Measurements from ENCODE around the gene PPARA.

The PPARA gene

DNA sequence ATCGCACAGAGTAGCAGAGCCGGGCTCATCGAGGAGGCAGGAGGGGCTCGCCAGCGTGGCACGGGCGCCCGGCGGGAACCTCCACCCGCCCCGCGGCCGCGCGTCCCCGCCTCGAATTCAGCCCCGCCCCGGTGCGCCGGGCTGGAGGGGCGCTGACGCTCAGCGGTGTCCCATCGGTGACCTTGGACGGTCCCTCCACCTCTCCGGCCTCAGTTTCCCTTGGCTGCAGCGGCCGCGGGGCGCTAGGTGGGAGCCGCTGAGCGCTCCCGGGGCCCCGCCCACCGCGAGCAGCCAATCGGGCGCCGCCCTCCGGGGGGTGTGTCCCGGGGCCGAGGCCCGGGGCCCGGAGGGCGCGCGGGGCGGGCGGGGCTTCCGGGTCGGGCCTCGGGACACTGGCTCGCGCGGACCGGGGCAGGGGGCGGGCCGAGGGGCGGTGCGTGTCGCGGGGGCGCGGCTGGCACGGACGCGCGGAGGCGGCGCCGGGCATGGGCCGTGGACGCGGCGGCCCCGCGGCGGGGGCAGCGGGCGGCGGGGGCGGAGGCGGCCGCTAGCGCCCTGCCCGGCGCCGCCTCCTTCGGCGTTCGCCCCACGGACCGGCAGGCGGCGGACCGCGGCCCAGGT lies at the start of gene PPARA:
PPARA (plus strand) TSS at position 493 of the 621 bp plus-strand sequence. CDS start 47,858 bp downstream, outside the sequence.
- peak; percentile 86 for DNase-seq

DNA sequence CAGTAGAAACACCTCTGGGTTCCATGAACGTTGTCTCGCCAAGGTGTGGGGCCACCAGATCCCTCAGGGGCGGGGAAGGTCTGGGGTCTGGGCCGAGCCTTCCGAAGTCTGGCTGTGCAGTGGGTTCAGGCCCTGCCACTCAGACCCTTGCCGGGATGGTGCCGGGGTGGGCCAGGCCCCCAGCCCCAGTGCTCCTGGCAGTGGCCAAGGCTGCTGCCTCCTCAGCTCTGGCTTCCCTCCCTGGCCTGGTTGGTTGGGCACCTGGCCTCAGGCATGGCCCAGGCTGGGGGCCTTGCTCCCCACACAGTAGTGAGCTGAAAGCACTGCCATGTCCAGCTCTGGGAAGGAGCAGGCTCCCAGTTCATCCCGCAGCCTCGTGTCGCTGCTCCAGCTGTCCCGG lies 48.2 kb upstream of the PPARA start:
- DNase-seq: no peak

GRCh38 chr22:46102752-46103151 lies 47.6 kb upstream of the PPARA start:
- no peak for DNase-seq

- DNase-seq: no peak
Observed at GRCh38 chr22:46103181-46103580, 47.1 kb upstream of the PPARA start.

- no peak for DNase-seq
Observed at GRCh38 chr22:46103664-46104063, 46.7 kb upstream of the PPARA start.

- DNase-seq: no peak
Observed at GRCh38 chr22:46104170-46104880, 46.0 kb upstream of the PPARA start.

- DNase-seq: no peak
Observed at GRCh38 chr22:46104881-46105493, 45.3 kb upstream of the PPARA start.

- DNase-seq: no peak
Observed at GRCh38 chr22:46105494-46106278, 44.6 kb upstream of the PPARA start.

DNA sequence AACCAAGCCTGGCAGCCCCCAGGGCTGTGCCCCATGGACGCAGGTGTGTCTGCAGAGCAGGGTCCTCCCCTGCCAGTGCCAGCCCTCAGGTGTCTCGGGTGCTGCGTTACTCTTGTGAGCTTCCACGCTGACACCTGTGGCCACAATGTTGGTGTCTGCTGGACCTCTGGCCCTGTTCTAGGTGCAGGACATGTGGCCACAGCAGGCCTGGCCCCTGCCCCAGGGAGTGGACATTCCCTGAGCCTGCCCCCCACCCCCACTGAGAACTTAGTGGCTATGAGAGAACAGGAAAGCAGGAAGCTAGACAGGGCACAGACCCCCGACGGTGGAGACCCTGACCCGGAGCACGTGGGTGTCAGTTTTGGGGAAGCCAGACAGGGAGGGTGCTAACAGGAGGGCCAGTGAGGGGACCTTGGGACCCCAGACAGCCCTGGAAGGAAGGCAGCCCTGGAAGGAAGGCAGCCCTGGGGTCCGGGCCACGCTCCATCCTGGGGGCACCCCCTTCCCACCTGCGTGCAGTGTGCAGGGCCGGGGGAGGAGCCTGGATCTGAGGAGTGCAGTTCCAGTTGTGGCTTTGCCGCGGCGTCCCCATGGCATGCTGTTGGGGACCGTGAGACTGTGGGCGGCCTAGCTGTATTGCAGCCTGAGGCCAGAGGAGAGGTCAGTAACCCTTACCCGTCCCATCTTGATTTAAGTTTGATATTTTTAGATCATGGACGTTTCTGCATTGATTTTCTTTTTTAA lies 43.9 kb upstream of the PPARA start:
- DNase-seq: no peak

- DNase-seq: no peak
Observed at GRCh38 chr22:46107089-46107664, 43.1 kb upstream of the PPARA start.

DNA sequence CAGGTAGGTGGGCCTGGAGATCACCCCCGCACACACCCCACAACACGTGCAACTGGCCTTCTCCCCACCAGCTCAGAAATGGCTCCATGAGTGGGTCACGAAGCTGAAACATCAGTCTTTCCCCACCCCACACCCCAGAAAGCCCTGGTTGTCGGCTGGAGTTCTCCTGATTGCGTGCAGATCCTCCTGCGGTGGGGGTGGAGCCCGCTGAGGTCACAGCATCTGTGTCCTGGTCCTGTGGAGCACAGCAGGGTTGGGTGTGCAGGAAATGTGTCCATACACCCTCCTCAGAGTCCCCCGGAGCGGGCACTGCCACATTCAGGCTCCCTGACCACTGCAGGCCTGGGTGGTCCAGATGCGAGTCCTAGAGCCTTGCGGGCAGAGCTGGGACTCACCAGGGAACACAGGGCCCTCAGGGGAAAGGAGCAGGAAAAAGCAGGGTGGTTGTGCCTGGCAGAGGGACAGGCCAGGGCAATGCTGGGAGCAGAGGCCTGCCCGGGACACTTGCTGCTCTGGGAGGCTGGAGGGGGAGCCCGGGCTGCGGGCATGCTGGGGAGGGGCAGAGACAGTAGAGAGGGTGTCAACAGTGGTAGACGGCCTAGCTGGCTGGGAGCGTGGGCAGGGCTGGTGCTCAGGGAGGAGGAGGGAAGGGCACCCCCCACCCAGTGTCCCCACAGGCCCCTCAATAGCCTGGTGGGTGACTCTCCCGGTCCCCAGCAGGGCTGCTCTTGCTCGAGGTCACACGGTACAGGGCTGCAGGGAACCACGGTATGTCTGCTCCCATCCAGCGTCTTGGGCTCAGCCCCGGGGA lies 42.4 kb upstream of the PPARA start:
- DNase-seq: no peak

- no peak for DNase-seq
Observed at GRCh38 chr22:46108564-46109473, 41.5 kb upstream of the PPARA start.

DNA sequence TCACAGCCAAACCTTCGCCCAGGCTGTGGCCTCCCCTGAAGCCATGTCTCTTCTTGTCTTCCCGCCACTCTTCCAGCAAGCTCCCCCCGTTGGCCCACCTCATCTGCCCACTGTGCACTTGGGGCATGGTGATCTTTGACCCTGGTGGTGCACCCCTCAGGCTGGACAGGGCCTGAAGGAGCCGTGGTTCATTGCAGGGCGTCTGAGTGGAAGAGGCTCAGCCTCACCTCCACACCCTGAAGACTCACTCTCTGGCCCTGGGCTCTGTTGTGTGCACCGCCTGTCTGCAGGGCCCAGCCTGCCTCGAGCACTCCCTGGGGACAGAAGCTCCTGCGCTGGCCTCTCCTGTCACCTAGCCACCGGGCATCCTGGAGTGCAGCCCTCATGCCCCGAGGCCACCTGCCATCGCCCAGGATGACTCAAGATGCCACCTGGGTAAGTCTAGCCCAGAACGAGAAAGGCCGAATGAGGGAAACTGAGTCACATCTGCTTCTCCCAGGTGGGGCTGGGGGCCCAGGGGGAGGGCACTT lies 40.8 kb upstream of the PPARA start:
- no peak for DNase-seq

DNA sequence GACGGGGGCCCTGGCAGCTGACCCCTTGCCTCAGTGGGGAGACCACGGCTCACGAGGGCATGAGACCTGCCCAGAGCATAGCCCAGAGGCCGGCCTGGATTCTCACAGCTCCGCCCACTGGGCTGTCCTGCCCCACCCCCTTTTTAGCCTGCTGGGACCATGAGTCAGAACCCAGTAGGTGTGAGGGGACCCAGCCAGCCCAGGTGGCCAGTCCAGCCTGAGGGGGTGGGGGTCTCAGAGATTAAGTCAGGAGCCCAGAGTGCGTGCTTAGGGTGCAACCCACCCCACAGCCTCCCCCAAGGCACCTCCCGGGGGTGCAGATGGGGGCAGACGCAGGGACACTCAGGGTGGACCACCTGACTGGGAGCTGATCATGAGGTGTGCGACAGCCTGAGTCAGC lies 40.1 kb upstream of the PPARA start:
- peak; percentile 39 for DNase-seq

GRCh38 chr22:46111645-46112306 lies 38.5 kb upstream of the PPARA start:
- no peak for DNase-seq

GRCh38 chr22:46112405-46112804 lies 37.9 kb upstream of the PPARA start:
- DNase-seq: no peak

- no peak for DNase-seq
Observed at GRCh38 chr22:46113110-46113909, 37.0 kb upstream of the PPARA start.

DNA sequence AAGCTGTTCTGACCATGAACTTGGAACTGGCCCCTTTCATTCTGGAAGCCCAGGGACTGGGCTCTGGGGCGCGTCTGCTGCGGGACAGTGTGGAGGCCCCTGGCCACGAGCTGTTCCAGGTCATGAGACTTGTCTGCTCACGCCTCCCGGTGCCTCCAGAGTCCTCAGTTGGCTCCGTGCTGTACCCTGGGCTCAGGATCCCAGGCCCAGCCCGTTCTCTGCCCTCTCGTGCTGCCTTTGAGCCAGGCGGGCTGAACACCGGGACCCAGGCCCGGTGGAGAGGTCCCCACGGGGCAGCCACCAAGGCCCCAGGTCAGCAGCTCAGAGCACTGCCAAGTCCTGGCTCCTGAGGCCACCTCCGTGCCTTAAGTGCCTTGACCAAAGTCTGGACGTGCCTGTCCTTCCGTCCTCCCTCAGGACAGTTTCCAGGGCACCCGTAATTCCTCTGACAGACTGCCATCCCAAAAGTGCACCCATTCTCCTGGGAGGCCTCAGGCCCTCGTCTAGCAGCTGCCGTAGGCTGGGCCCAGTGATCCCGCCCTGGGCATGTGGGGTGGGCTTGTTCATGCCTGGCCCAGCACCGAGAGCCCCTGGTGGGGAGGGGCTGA lies 36.3 kb upstream of the PPARA start:
- no peak for DNase-seq

Data from activated CD4-positive, alpha-beta T cell treated with anti-CD3 and anti-CD28 coated beads for 48 hours (primary cell).